ENCODE data around the gene SAA4.

- TF ChIP-seq CTCF (IDR thresholded peaks at IDR 0.05; ENCODE audit: control extremely low read depth in 1 of 3, insufficient read depth in 1 of 3, low read depth in 1 of 3, low read length in 3 of 3) (no peak), HDAC2 (IDR thresholded peaks at IDR 0.05; ENCODE audit: borderline replicate concordance in 1 of 2, low read depth in 2 of 2, low read length in 2 of 2) (no peak), SIN3A (conservative IDR thresholded peaks at IDR 0.05 in 1 of 2, IDR thresholded peaks at IDR 0.05 in 1 of 2; ENCODE audit: low read depth in 1 of 2, low read length in 2 of 2) (no peak), RAD21 (IDR thresholded peaks at IDR 0.05 in 1 of 2, conservative IDR thresholded peaks at IDR 0.05 in 1 of 2; ENCODE audit: low read depth in 2 of 2, low read length in 2 of 2) (no peak), USF2 (IDR thresholded peaks at IDR 0.05; ENCODE audit: low read length) (no peak), EP300 (IDR thresholded peaks at IDR 0.05; ENCODE audit: borderline replicate concordance in 1 of 2, low read depth in 2 of 2, low read length in 2 of 2) (no peak), FOSL1 (IDR thresholded peaks at IDR 0.05; ENCODE audit: insufficient read depth, low read depth, low read length) (no peak), SP1 (IDR thresholded peaks at IDR 0.05; ENCODE audit: low read depth, low read length) (no peak)
Observed at GRCh38 chr11:18209058-18209457, 27.5 kb downstream of the SAA4 start.
